ENCODE results near the gene LDHB. TPM values are rescaled to one million over a fixed set of nuclear protein-coding genes. Genes with fewer than 3 reads are reported as not detected.

Gene LDHB
- total and polyA plus RNA-seq, 9 of the 15 experiments (the other 6 are each of a cell fraction or from before 2014, with no cell fraction given) = 743 to 2,680 (median 968) TPM

GRCh38 chr12:21631367-21631766 lies 26.3 kb downstream of the LDHB start:
- intact Hi-C loops (cut with micrococcal nuclease) = no loop called here
- in situ Hi-C loops (cut with MboI) = no loop called here
- ATAC-seq (no peak), FAIRE-seq (no peak), DNase-seq (ENCODE audit: extremely low read depth in 1 of 4, low spot score in 3 of 4) (no peak)
- no peaks in the 10 kb centered on the region for H3K27me3 ChIP-seq (ENCODE audit: control insufficient read depth in 2 of 2, insufficient read depth in 2 of 2, low read length in 2 of 2)
- POLR2A ChIA-PET = no interaction called here
- WGBS (ENCODE audit: insufficient coverage, low coverage, missing lambda C conversion rate) = 20% methylated on average over 2 of the region's 2 CpGs
- H3K9me3 ChIP-seq (replicated peaks; ENCODE audit: control insufficient read depth, insufficient read depth, low read depth, low read length) = no peaks in the 10 kb centered on the region
- CTCF ChIA-PET (ENCODE audit: low intra/inter-chr PET ratio) = no interaction called here
- H3K36me3 ChIP-seq (ENCODE audit: control insufficient read depth, insufficient read depth, low read length) = peaks cover 18% of the 10 kb centered on the region
- H3K9me1 ChIP-seq (ENCODE audit: control insufficient read depth, insufficient read depth, low read length) = no peaks in the 10 kb centered on the region
- H3K4me3 ChIP-seq = no peak overlapping the region
- no peaks in the 10 kb centered on the region for H3K79me2 ChIP-seq (ENCODE audit: control insufficient read depth, insufficient read depth, low read length)
- no peak overlapping the region for H3K9ac ChIP-seq (ENCODE audit: insufficient read depth in 1 of 2, low read depth in 2 of 2, low read length in 2 of 2)
- no peak overlapping the region for H3K27ac ChIP-seq (ENCODE audit: extremely low read depth, low read depth, low read length)
- H4K20me1 ChIP-seq (replicated peaks; ENCODE audit: control insufficient read depth, insufficient read depth, low read length) = no peaks in the 10 kb centered on the region
- BruUV-seq (replicated peaks) = no TSS peak
- H3K4me1 ChIP-seq (replicated peaks in 1 of 2; ENCODE audit: control insufficient read depth in 2 of 2, insufficient read depth in 2 of 2, low read length in 2 of 2) = no peaks in the 10 kb centered on the region
- H2AFZ ChIP-seq (ENCODE audit: low read depth, low read length) = no peak overlapping the region
- no peak overlapping the region for H3K4me2 ChIP-seq (ENCODE audit: insufficient read depth, low read length)
- no peak for TF ChIP-seq SP2 (IDR thresholded peaks at IDR 0.05; ENCODE audit: extremely low read depth, low read depth, low read length, poor library complexity, severe bottlenecking)
- no peak for TF ChIP-seq ZNF512 (tag; IDR thresholded peaks at IDR 0.05)
- no peak for TF ChIP-seq ZFP1 (CRISPR knock-in tag; IDR thresholded peaks at IDR 0.05)
- TF ChIP-seq BMI1 (IDR thresholded peaks at IDR 0.05; ENCODE audit: low read length) = no peak
- TF ChIP-seq KAT2B (IDR thresholded peaks at IDR 0.05; ENCODE audit: low read depth, low read length) = no peak
- no peak for TF ChIP-seq CEBPB (tag; IDR thresholded peaks at IDR 0.05)
- TF ChIP-seq ELK1 (CRISPR knock-in tag; IDR thresholded peaks at IDR 0.05) = no peak
- no peak for TF ChIP-seq DNMT1 (IDR thresholded peaks at IDR 0.05)
- TF ChIP-seq SAFB (IDR thresholded peaks at IDR 0.05; ENCODE audit: borderline replicate concordance, low read depth, low read length) = no peak
- no peak for TF ChIP-seq HOXB6 (CRISPR knock-in tag; IDR thresholded peaks at IDR 0.05; ENCODE audit: borderline replicate concordance)
- no peak for TF ChIP-seq ZZZ3 (IDR thresholded peaks at IDR 0.05)
- no peak for TF ChIP-seq ZNF212 (CRISPR knock-in tag; IDR thresholded peaks at IDR 0.05)
- no peak for TF ChIP-seq RNF2 (IDR thresholded peaks at IDR 0.05)
- TF ChIP-seq AFF1 (IDR thresholded peaks at IDR 0.05; ENCODE audit: low read depth in 1 of 2, partially characterized antibody in 2 of 2) = no peak
- no peak for TF ChIP-seq CCNT2 (IDR thresholded peaks at IDR 0.05; ENCODE audit: borderline replicate concordance, extremely low read depth, insufficient read length, low read depth, low read length)
- TF ChIP-seq ZNF133 (CRISPR knock-in tag; IDR thresholded peaks at IDR 0.05) = no peak
- no peak for TF ChIP-seq PTTG1 (tag; IDR thresholded peaks at IDR 0.05; ENCODE audit: low read depth)

Measured in K562 (cell line).